Suppressor macrophage treated with lipopolysaccharide for 4 hours (primary cell): ENCODE measurements around the gene FBXW7.

ENCODE experiments used
- DNase-seq: peaks from one replicate; pipeline ENCODE4 v3.0.0-alpha.2; 2020

Gene FBXW7

DNA sequence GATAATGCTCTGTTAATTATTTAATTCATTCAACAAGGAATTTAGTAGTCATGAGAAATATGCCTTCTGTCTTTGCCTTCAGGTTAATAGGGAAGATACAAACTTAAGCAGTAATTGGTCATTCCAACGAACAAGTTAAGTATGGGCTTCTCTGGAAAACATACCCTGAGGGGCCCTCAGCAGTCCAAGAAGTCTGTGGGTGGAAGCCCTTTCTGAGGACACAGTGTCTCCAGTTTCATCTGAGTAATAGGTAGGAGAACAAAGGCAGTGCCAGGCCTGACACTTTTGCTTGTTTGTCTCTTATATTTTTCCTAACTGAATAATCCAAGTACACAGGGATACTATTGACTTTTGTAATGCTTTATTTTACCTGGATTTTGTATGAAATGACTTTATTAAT, 262.5 kb downstream of the FBXW7 start:
- no peak for DNase-seq
